Liver (tissue), 9 donors: ENCODE data around the gene ZNF805. TPM values are rescaled to one million over a fixed set of nuclear protein-coding genes. Genes with fewer than 3 reads are reported as not detected.
A peak's percentile ranks its signal among the peaks of the same experiment; 100 is the strongest.

Experiments
- DNase-seq: peaks from one replicate; pipeline ENCODE4 v3.0.0-alpha.2; 2017; ENCODE audit warnings: low spot score
- H3K27ac ChIP-seq, 2 donors: one replicate each; pipeline ENCODE4 v1.7.0; 2013; ENCODE audit warnings: inconsistent platforms in 2 of 2, low read length in 2 of 2, control low read depth in 1 of 2, low read depth in 1 of 2, mild to moderate bottlenecking in 1 of 2
- H3K27me3 ChIP-seq, 4 donors: one replicate each; pipeline versions ENCODE4 v1.6.1 to v1.7.0; 2013; ENCODE audit warnings: low read length in 3 of 4, inconsistent platforms in 1 of 4, mild to moderate bottlenecking in 1 of 4, moderate library complexity in 1 of 4; ENCODE audit not compliant: control insufficient read depth in 4 of 4, insufficient read depth in 4 of 4
- H3K36me3 ChIP-seq, 4 donors: one replicate each; pipeline versions ENCODE4 v1.6.1 to v1.7.0; 2013; ENCODE audit warnings: low read length in 3 of 4, mild to moderate bottlenecking in 3 of 4, low read depth in 1 of 4, moderate library complexity in 1 of 4; ENCODE audit not compliant: control insufficient read depth in 4 of 4, insufficient read depth in 3 of 4
- H3K4me1 ChIP-seq, 4 donors: one replicate each; pipeline versions ENCODE4 v1.6.1 to v1.7.0; 2013; ENCODE audit warnings: low read length in 3 of 4, mild to moderate bottlenecking in 3 of 4, moderate library complexity in 1 of 4; ENCODE audit not compliant: control insufficient read depth in 4 of 4, insufficient read depth in 4 of 4
- H3K4me3 ChIP-seq, 3 donors: one replicate each; pipeline versions ENCODE4 v1.6.1 to v1.7.0; 2013; ENCODE audit warnings: low read length in 3 of 3, control low read depth in 1 of 3, low read depth in 1 of 3, mild to moderate bottlenecking in 1 of 3
- H3K9ac ChIP-seq, 2 donors: one replicate each; pipeline ENCODE4 v1.7.0; 2013; ENCODE audit warnings: low read length in 2 of 2, mild to moderate bottlenecking in 2 of 2, moderate library complexity in 2 of 2, control low read depth in 1 of 2, low read depth in 1 of 2
- H3K9me3 ChIP-seq, 4 donors: one replicate each; pipeline versions ENCODE4 v1.6.1 to v1.7.0; 2013; ENCODE audit warnings: low read length in 3 of 4; ENCODE audit not compliant: control insufficient read depth in 4 of 4
- ATF3 ChIP-seq: IDR thresholded peaks from 2 replicates; pipeline ENCODE4 v1.6.1; 2016; ENCODE audit warnings: antibody characterized with exemption
- CTCF ChIP-seq: fragments of 150-350 bp; IDR thresholded peaks from 2 replicates; pipeline ENCODE4 v1.5.1; 2017; ENCODE audit warnings: improper control_type of control experiment, low read depth, low read length; ENCODE audit not compliant: missing input control
- EGR1 ChIP-seq, 2 donors: IDR thresholded peaks; 2 replicates each; pipeline ENCODE4 v1.6.1; 2016 to 2018; ENCODE audit warnings: antibody characterized with exemption in 2 of 2, low read depth in 2 of 2
- FOXA1 ChIP-seq: IDR thresholded peaks from 2 replicates; pipeline ENCODE4 v1.6.1; 2016; ENCODE audit warnings: antibody characterized with exemption
- FOXA2 ChIP-seq: IDR thresholded peaks from 2 replicates; pipeline ENCODE4 v1.6.1; 2016; ENCODE audit warnings: antibody characterized with exemption
- GABPA ChIP-seq, 2 donors: IDR thresholded peaks in 1 of 2; conservative IDR thresholded peaks in 1 of 2; 2 replicates each; pipeline ENCODE4 v1.6.1; 2016; ENCODE audit warnings: antibody characterized with exemption in 2 of 2, mild to moderate bottlenecking in 1 of 2, moderate library complexity in 1 of 2
- HNF4A ChIP-seq, 2 donors: conservative IDR thresholded peaks; 2 replicates each; pipeline ENCODE4 v1.6.1; 2016; ENCODE audit warnings: antibody characterized with exemption in 2 of 2, mild to moderate bottlenecking in 2 of 2
- HNF4G ChIP-seq: IDR thresholded peaks from 2 replicates; pipeline ENCODE4 v1.6.1; 2016; ENCODE audit warnings: antibody characterized with exemption
- JUND ChIP-seq, 2 donors: IDR thresholded peaks; 2 replicates each; pipeline ENCODE4 v1.6.1; 2016; ENCODE audit warnings: antibody characterized with exemption in 2 of 2
- MAX ChIP-seq: IDR thresholded peaks from 2 replicates; pipeline ENCODE4 v1.6.1; 2016; ENCODE audit warnings: antibody characterized with exemption
- NR2F2 ChIP-seq: IDR thresholded peaks from 2 replicates; pipeline ENCODE4 v1.6.1; 2016; ENCODE audit warnings: antibody characterized with exemption
- RAD21 ChIP-seq, 2 donors: IDR thresholded peaks; 2 replicates each; pipeline ENCODE4 v1.6.1; 2016; ENCODE audit warnings: antibody characterized with exemption in 2 of 2, mild to moderate bottlenecking in 2 of 2
- REST ChIP-seq: IDR thresholded peaks from 2 replicates; pipeline ENCODE4 v1.6.1; 2016; ENCODE audit warnings: antibody characterized with exemption, mild to moderate bottlenecking
- RXRA ChIP-seq, 2 donors: IDR thresholded peaks; 2 replicates each; pipeline ENCODE4 v1.6.1; 2017 to 2018; ENCODE audit warnings: antibody characterized with exemption in 2 of 2, mild to moderate bottlenecking in 1 of 2
- SP1 ChIP-seq: IDR thresholded peaks from 2 replicates; pipeline ENCODE4 v1.6.1; 2018; ENCODE audit warnings: antibody characterized with exemption, mild to moderate bottlenecking
- TAF1 ChIP-seq: conservative IDR thresholded peaks from 2 replicates; pipeline ENCODE4 v1.6.1; 2016; ENCODE audit warnings: antibody characterized with exemption, mild to moderate bottlenecking
- YY1 ChIP-seq: IDR thresholded peaks from 2 replicates; pipeline ENCODE4 v1.6.1; 2016; ENCODE audit warnings: antibody characterized with exemption, mild to moderate bottlenecking
- ZBTB33 ChIP-seq: IDR thresholded peaks from 2 replicates; pipeline ENCODE4 v1.6.1; 2016; ENCODE audit warnings: antibody characterized with exemption
- WGBS: extraction: QIAGEN DNeasy Blood & Tissue Kit; methylation state at CpG from one replicate; pipeline ENCODE4 v1.1.7; 2013; 5-methylcytosine and 5-hydroxymethylcytosine counted together
- polyA plus RNA-seq, 2 donors: library from polyadenylated mRNA; stranded (reverse) in 1 of 2; unstranded in 1 of 2; fragments of 200-250 nt in 1 of 2; fragments of >200 nt in 1 of 2; fragmentation: Nextera tagmentation in 1 of 2; extraction: Ambion mirVana in 1 of 2; gene quantifications; one replicate each; pipeline versions ENCODE4 v1.2.1 to v1.2.3, GENCODE V29; 2013 to 2015
- total RNA-seq, 2 donors: library from RNA; depleted of rRNA; stranded (reverse); fragments of >200 nt; gene quantifications; one replicate each; pipeline ENCODE4 v1.2.3, GENCODE V29; 2014
- donor health status: healthy.
- donor health status: healthy.
- donor health status: healthy.
- donor health status: healthy.
- donor health status: healthy.

The ZNF805 gene
- total and polyA plus RNA-seq, 4 donors = 0.75 to 13.9 (median 7.1) TPM

- Histone ChIP-seq H3K4me3 (peak within 1 kb of the TSS; percentile 75 to 98 (median 85)), H3K9me3 (no peaks in the 10 kb centered on the region), H3K9ac (peak within 1 kb of the TSS; percentile 94 to 99), H3K4me1 (peaks cover 2 to 21% (median 13%) of the 10 kb centered on the region in 4 donors), H3K27me3 (no peaks in the 10 kb centered on the region), H3K27ac (peak within 1 kb of the TSS; percentile 96 to 99), H3K36me3 (peaks cover 2 to 16% (median 11%) of the 10 kb centered on the region in 4 donors)
- TF ChIP-seq HNF4A (conservative IDR thresholded peaks at IDR 0.05) (peak in 1 of 2 donors; percentile 22), REST (no peak), RAD21 (IDR thresholded peaks at IDR 0.05) (peak in 1 of 2 donors; percentile 13), RXRA (IDR thresholded peaks at IDR 0.05) (no peak), HNF4G (no peak), FOXA2 (no peak), EGR1 (IDR thresholded peaks at IDR 0.05; ENCODE audit: low read depth in 2 of 2) (peak in 1 of 2 donors; percentile 5), ZBTB33 (peak; percentile 51), FOXA1 (no peak), CTCF (no peak), NR2F2 (peak; percentile 38), MAX (no peak), JUND (IDR thresholded peaks at IDR 0.05) (no peak), ATF3 (no peak), YY1 (peak; percentile 87), TAF1 (peak; percentile 33), GABPA (IDR thresholded peaks at IDR 0.05 in 1 of 2, conservative IDR thresholded peaks at IDR 0.05 in 1 of 2) (peak; percentile 77 to 93), SP1 (no peak)
- DNase-seq = peak; percentile 99
- WGBS = under 1% methylated on average over 71 of the region's 71 CpGs
Observed at GRCh38 chr19:57280165-57280961, 39.9 kb downstream of the ZNF805 start, which contains the start of gene ZNF460. Gene ZNF460, plus strand, starts transcription at chr19:57280485. Its CDS starts 322 bp downstream, at chr19:57280807.
